ENCODE results near the gene STOM. TPM values are rescaled to one million over a fixed set of nuclear protein-coding genes. Genes with fewer than 3 reads are reported as not detected.
A peak's percentile ranks its signal among the peaks of the same experiment; 100 is the strongest.

The STOM gene
- total and polyA plus RNA-seq, 11 donors: 125 to 239 (median 148) TPM

GRCh38 chr9:121376214-121376830, 6.3 kb upstream of the STOM start:
- peaks cover 0 to 3% (median 0%) of the 10 kb centered on the region in 12 donors for H3K9me3 ChIP-seq
- H3K4me1 ChIP-seq: peaks cover 4 to 43% (median 29%) of the 10 kb centered on the region in 12 donors
- no peak overlapping the region for H3K4me3 ChIP-seq
- DNase-seq (no peak), ATAC-seq (no peak)
- WGBS, 4 donors: 86 to 91% (median 90%) methylated on average over 4 of the region's 4 CpGs
- intact Hi-C loops (cut with DNase I): loop anchor here in 9 of 10 donors (1.0 to 5.0 kb wide), 7 partner anchors 56 to 164 kb away; no protein-coding TSS in a partner anchor
- TF ChIP-seq CTCF (IDR thresholded peaks at IDR 0.05): peak in 11 of 12 donors; percentile 39 to 79 (median 64)
- TF ChIP-seq POLR2A (IDR thresholded peaks at IDR 0.05): no peak
- peak overlapping the region in 1 of 12 donors; percentile 4 for H3K27ac ChIP-seq
- H3K27me3 ChIP-seq: no peaks in the 10 kb centered on the region
- no peaks in the 10 kb centered on the region for H3K36me3 ChIP-seq

GRCh38 chr9:121373011-121373729, 3.1 kb upstream of the STOM start:
- Histone ChIP-seq H3K36me3 (no peaks in the 10 kb centered on the region), H3K9me3 (peaks cover 0 to 3% (median 0%) of the 10 kb centered on the region in 12 donors), H3K27me3 (no peaks in the 10 kb centered on the region), H3K4me1 (peaks cover 4 to 54% (median 42%) of the 10 kb centered on the region in 12 donors), H3K27ac (peak overlapping the region; percentile 43 to 99 (median 96)), H3K4me3 (no peak overlapping the region)
- ATAC-seq: peak in 2 of 4 donors; percentile 8 to 10
- intact Hi-C loops (cut with DNase I): loop anchor here in 5 of 10 donors (2.0 to 5.0 kb wide), 3 partner anchors 52 to 96 kb away; no protein-coding TSS in a partner anchor
- WGBS, 4 donors: 44 to 50% (median 45%) methylated on average over 5 of the region's 5 CpGs
- DNase-seq: peak in 1 of 5 donors; percentile 39
- TF ChIP-seq CTCF (IDR thresholded peaks at IDR 0.05): no peak
- TF ChIP-seq POLR2A (IDR thresholded peaks at IDR 0.05): no peak

GRCh38 chr9:121372239-121373010, 2.4 kb upstream of the STOM start:
- Histone ChIP-seq H3K4me1 (peaks cover 4 to 61% (median 48%) of the 10 kb centered on the region in 12 donors), H3K27ac (peak overlapping the region; percentile 43 to 99 (median 96)), H3K27me3 (no peaks in the 10 kb centered on the region), H3K9me3 (no peaks in the 10 kb centered on the region), H3K4me3 (no peak overlapping the region), H3K36me3 (no peaks in the 10 kb centered on the region)
- DNase-seq: no peak
- ATAC-seq: no peak
- WGBS, 4 donors: 77 to 83% (median 79%) methylated on average over 6 of the region's 6 CpGs
- intact Hi-C loops (cut with DNase I): loop anchor here in 5 of 10 donors (2.0 to 5.0 kb wide), 3 partner anchors 52 to 95 kb away; no protein-coding TSS in a partner anchor
- TF ChIP-seq CTCF (IDR thresholded peaks at IDR 0.05) (no peak), POLR2A (IDR thresholded peaks at IDR 0.05) (no peak)
